NCI-H1930 (cell line): ENCODE results near the gene TAS2R43.
"Not testable (repeated sequence)": the region's sequence is repeated elsewhere in the genome, so short reads cannot be mapped to it uniquely, and the experiment has no call there.

Experiments
- DNase-seq, 2 experiments: peaks; one replicate each; lab custom pipeline; 2025; lab: John Stamatoyannopoulos, UW

The TAS2R43 gene

DNA sequence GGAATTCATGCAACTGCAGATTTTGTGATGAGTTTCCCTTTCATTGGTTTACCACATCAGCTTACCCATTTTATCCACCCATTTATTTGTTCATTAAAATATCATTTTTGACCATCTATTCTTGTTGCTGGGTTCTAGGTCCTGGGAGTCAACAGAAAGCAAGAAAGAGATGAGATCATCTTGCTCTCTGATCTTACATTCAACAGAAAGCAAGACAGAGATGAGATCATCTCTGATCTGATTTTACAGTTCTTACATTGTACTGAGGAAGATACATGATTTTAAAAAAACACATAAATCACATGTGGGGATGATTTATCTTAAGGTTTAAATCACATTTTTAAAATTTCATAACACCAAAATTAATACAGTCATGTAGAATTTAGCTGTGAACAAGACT is 32.3 kb downstream of the TAS2R43 start:
- DNase-seq, result no peak

DNA sequence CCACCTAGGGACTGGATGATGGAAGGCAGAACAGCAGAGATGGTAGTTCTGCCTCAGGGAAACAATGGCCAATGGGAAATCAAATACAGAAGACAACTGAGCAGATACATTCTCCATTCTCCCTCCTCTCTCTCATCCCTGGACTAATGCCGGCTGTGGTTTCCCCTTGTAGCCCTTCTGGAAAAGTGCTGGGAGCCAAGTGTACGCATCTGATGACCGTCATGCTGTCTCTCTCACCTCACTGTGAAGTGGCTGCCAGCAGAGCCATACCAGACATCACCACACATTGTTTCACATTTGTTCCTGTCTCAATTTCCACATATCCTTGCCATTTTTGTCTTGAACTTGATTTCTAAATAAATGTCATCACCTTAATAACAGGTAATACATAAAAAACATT is 33.1 kb downstream of the TAS2R43 start:
- no peak for DNase-seq

DNA sequence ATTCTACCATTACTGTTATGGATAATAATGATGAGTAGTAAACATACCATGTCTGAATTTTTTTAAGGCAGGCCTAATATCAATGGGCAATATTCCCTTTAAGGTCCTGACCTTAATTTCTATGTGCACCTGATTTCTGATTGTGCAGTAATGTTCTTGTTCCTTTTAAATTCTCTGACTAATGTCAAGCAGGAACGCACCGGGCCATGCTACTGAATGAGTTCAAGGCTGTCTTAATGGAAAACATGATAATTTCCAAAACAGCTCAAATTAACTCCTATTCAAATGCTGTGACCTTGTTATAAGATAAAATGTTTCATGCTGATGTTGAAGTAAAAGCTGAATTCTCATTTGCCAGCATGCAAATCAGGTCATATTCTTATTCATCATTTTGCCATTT is 36.8 kb downstream of the TAS2R43 start:
- DNase-seq, result no peak

DNA sequence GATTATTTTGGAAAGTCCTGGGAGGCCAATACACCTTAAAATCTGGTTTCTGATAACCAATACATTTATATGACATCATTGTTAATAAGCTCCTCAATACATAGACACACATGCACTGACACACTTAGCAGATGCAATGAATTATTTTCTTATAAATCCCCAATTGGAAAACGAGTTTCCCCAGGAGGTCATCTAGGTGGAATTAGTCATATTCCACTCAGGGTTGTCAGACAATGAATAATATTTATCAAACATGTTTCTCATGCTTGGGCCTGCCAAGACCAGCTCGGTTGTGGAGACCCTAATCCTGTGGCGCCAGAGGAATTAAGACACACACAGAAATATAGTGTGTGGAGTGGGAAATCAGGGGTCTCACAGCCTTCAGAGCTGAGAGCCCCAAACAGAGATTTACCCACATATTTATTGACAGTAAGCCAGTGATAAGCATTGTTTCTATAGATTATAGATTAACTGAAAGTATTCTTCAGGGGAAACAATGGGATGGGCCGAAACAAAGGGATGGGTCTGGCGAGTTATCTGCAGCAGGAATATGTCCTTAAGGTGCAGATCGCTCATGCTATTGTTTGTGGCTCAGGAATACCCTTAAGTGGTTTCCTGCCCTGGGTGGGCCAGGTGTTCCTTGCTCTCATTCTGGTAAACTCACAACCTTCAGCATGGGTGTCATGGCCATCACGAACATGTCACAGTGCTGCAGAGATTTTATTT is 42.1 kb downstream of the TAS2R43 start:
- DNase-seq, result not testable (repeated sequence)

DNA sequence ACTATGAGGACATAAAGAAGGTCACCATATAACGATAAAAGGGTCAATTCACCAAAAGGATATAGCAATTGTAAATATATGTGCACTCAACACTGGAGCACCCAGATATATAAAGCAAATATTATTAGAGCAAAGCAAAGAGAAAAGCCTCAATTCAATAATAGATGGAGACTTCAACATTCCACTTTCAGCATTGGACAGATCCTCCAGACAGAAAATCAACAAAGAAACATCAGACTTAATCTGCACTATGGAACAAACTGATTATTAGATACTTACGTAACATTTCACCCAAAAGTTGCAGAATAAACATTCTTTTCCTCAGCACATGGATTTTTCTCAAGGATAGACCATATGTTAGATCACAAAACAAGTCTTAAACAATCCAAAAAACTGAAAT is 50.7 kb downstream of the TAS2R43 start:
- DNase-seq, result not testable (repeated sequence)
